ENCODE results near the gene BMPER. TPM values are rescaled to one million over a fixed set of nuclear protein-coding genes. Genes with fewer than 3 reads are reported as not detected.

Gene BMPER
- total and polyA plus RNA-seq, 2 of the 8 experiments (the other 6 are each of a cell fraction or from before 2014, with no cell fraction given) = 0.33 to 0.69 TPM

GRCh38 chr7:33882950-33883670 is 22.2 kb upstream of the BMPER start:
- no peak overlapping the region for H3K4me3 ChIP-seq (ENCODE audit: extremely low read depth in 1 of 4, insufficient read depth in 2 of 4, low read depth in 3 of 4, low read length in 4 of 4)
- H4K20me1 ChIP-seq (replicated peaks in 1 of 2; ENCODE audit: control insufficient read depth in 1 of 2, insufficient read depth in 2 of 2, low read length in 2 of 2) = no peaks in the 10 kb centered on the region
- H3K4me1 ChIP-seq (replicated peaks in 1 of 4; ENCODE audit: control insufficient read depth in 3 of 4, insufficient read depth in 4 of 4, low read length in 3 of 4) = peaks cover 0 to 2% (median 0%) of the 10 kb centered on the region in 4 experiments; a peak in 2 of 7 replicates
- H4K91ac ChIP-seq (replicated peaks; ENCODE audit: insufficient read length, low read length) = no peak overlapping the region
- H3K79me1 ChIP-seq (ENCODE audit: low read depth, low read length) = no peaks in the 10 kb centered on the region
- DNase-seq (ENCODE audit: low read depth in 1 of 2, low spot score in 2 of 2) = no peak
- H3K14ac ChIP-seq (ENCODE audit: insufficient read length) = no peak overlapping the region
- no peak overlapping the region for H2BK120ac ChIP-seq (replicated peaks; ENCODE audit: low read depth, low read length)
- no peaks in the 10 kb centered on the region for H3K36me3 ChIP-seq (ENCODE audit: control insufficient read depth in 2 of 4, insufficient read depth in 4 of 4, low read length in 3 of 4)
- H3K4ac ChIP-seq (replicated peaks; ENCODE audit: insufficient read length, low read depth, low read length) = no peak overlapping the region
- no peak overlapping the region for H2BK20ac ChIP-seq (ENCODE audit: low read length)
- H3K27me3 ChIP-seq (replicated peaks in 1 of 4; ENCODE audit: control insufficient read depth in 3 of 4, extremely low read depth in 1 of 4, insufficient read depth in 3 of 4, low read length in 3 of 4) = no peaks in the 10 kb centered on the region
- no peak overlapping the region for H3K23ac ChIP-seq (ENCODE audit: insufficient read length)
- H2BK15ac ChIP-seq (ENCODE audit: low read length) = no peak overlapping the region
- H4K8ac ChIP-seq (ENCODE audit: extremely low read depth, insufficient read depth, low read length) = no peak overlapping the region
- ChIA-PET CTCF (ENCODE audit: partially characterized antibody) (interaction anchor here (0.9 to 2.0 kb wide), 4 partner anchors 12 to 126 kb away, joined by 3 to 7 read pairs (median 4); no protein-coding TSS in a partner anchor), POLR2A (ENCODE audit: partially characterized antibody) (no interaction called here)
- no peak overlapping the region for H2AK5ac ChIP-seq (ENCODE audit: low read depth, low read length)
- FAIRE-seq = no peak
- no peak overlapping the region for H3K18ac ChIP-seq (ENCODE audit: extremely low read depth, low read length)
- H2AFZ ChIP-seq (ENCODE audit: low read length) = no peak overlapping the region
- WGBS, 2 experiments (ENCODE audit: extremely low coverage in 1 of 2, insufficient coverage in 1 of 2, insufficient read length in 1 of 2, insufficient replicate concordance in 2 of 2, low coverage in 1 of 2, low lambda C conversion rate in 2 of 2, missing lambda C conversion rate in 1 of 2) = 92% methylated on average over 3 of the region's 3 CpGs; no CpG with 5 or more reads in 1 of the 2 experiments
- H3K4me2 ChIP-seq (ENCODE audit: insufficient read depth in 1 of 2, low read depth in 2 of 2, low read length in 2 of 2) = no peak overlapping the region
- H3K56ac ChIP-seq (replicated peaks; ENCODE audit: insufficient read length, low read depth, low read length) = no peak overlapping the region
- H4K5ac ChIP-seq (ENCODE audit: insufficient read length, low read depth, low read length) = no peak overlapping the region
- no peaks in the 10 kb centered on the region for H3K23me2 ChIP-seq (ENCODE audit: low read depth, low read length)
- H3K9me3 ChIP-seq (ENCODE audit: insufficient read depth in 2 of 2, low read depth in 1 of 2, low read length in 1 of 2) = peaks cover 0 to 8% of the 10 kb centered on the region in 2 experiments; a peak in 2 of 4 replicates
- no peak overlapping the region for H2BK5ac ChIP-seq (ENCODE audit: low read depth, low read length)
- no peak overlapping the region for H2BK12ac ChIP-seq (ENCODE audit: low read depth, low read length)
- H3K9ac ChIP-seq (replicated peaks in 1 of 4; ENCODE audit: extremely low read depth in 1 of 4, low read depth in 3 of 4, low read length in 3 of 4) = no peak overlapping the region
- no peaks in the 10 kb centered on the region for H3K79me2 ChIP-seq (ENCODE audit: control insufficient read depth in 1 of 2, insufficient read depth in 2 of 2, low read length in 2 of 2)
- no peak overlapping the region for H3K27ac ChIP-seq (ENCODE audit: low read depth, low read length)
- TF ChIP-seq CHD2 (IDR thresholded peaks at IDR 0.05; ENCODE audit: low read length) = no peak
- TF ChIP-seq PHF8 (conservative IDR thresholded peaks at IDR 0.05; ENCODE audit: low read depth, low read length) = no peak
- no peak for TF ChIP-seq GTF2F1 (IDR thresholded peaks at IDR 0.05; ENCODE audit: borderline replicate concordance, low read depth, low read length)
- TF ChIP-seq TCF12 (IDR thresholded peaks at IDR 0.05; ENCODE audit: low read depth, low read length) = no peak
- no peak for TF ChIP-seq SP2 (IDR thresholded peaks at IDR 0.05; ENCODE audit: low read length)
- TF ChIP-seq SAP30 (IDR thresholded peaks at IDR 0.05; ENCODE audit: insufficient read depth, insufficient replicate concordance, low read length) = no peak
- no peak for TF ChIP-seq SIRT6 (IDR thresholded peaks at IDR 0.05; ENCODE audit: low read length)
- no peak for TF ChIP-seq EP300 (IDR thresholded peaks at IDR 0.05; ENCODE audit: borderline replicate concordance in 1 of 2, low read depth in 2 of 2, low read length in 2 of 2)
- no peak for TF ChIP-seq CEBPB (IDR thresholded peaks at IDR 0.05; ENCODE audit: low read depth, low read length)
- TF ChIP-seq EGR1 (IDR thresholded peaks at IDR 0.05; ENCODE audit: borderline replicate concordance, low read depth, low read length) = no peak
- no peak for TF ChIP-seq RXRA (IDR thresholded peaks at IDR 0.05; ENCODE audit: insufficient read depth, low read depth, low read length)
- TF ChIP-seq JUN (IDR thresholded peaks at IDR 0.05; ENCODE audit: low read depth, low read length) = no peak
- TF ChIP-seq SIX5 (IDR thresholded peaks at IDR 0.05; ENCODE audit: low read depth, low read length) = no peak
- no peak for TF ChIP-seq ASH2L (IDR thresholded peaks at IDR 0.05; ENCODE audit: low read length)

Measured in H1 (cell line).